Metanephros (tissue), 2 donors: ENCODE data around the gene RGPD6. TPM values are rescaled to one million over a fixed set of nuclear protein-coding genes. Genes with fewer than 3 reads are reported as not detected.

Experiments used
- small RNA-seq: library from RNA; depleted of rRNA; stranded (forward); fragments of <200 nt; gene quantifications from one replicate; pipeline ENCODE3, GENCODE V24; 2014; ENCODE audit warnings: low replicate concordance
- total RNA-seq: library from RNA; depleted of rRNA; stranded (reverse); fragments of >200 nt; gene quantifications from one replicate; pipeline ENCODE4 v1.2.3, GENCODE V29; 2014

RGPD6 gene
- 39.6 TPM for total RNA-seq

DNA sequence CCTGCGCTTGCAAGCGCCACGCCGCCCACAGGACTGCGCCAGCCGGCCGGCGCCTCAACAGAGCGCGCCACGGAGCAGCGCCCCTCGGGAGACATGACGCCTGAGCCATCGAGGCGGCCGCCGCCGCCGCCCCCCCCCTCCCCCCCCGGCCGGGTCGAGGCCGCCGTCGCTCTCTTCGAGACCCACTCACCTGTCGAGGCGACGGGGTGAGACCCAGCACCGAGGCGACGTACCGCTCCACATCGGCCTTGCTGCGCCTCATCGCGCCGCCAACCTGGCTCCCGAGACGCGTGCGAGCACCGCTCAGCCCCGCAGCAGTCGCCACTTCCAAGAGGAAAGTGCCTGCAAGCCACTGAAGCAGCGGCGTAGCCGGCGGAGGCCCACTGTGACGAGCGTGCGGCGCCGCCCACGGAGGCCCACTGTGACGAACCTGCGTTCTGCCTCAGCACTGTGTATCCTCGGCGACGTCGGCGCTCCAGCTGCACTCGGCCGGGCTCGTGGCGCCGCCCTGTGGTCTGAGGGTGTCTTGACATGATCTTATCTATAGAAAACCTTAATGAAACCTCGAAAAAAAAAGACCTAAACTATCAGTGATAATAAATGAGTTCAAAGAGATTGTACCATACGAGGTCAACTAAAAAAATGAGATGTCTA lies at the start of gene RGPD6:
TSS of gene RGPD6 (minus strand) at position 460 of the 654 bp plus-strand sequence. CDS start at position 262, 198 bp downstream.

DNA sequence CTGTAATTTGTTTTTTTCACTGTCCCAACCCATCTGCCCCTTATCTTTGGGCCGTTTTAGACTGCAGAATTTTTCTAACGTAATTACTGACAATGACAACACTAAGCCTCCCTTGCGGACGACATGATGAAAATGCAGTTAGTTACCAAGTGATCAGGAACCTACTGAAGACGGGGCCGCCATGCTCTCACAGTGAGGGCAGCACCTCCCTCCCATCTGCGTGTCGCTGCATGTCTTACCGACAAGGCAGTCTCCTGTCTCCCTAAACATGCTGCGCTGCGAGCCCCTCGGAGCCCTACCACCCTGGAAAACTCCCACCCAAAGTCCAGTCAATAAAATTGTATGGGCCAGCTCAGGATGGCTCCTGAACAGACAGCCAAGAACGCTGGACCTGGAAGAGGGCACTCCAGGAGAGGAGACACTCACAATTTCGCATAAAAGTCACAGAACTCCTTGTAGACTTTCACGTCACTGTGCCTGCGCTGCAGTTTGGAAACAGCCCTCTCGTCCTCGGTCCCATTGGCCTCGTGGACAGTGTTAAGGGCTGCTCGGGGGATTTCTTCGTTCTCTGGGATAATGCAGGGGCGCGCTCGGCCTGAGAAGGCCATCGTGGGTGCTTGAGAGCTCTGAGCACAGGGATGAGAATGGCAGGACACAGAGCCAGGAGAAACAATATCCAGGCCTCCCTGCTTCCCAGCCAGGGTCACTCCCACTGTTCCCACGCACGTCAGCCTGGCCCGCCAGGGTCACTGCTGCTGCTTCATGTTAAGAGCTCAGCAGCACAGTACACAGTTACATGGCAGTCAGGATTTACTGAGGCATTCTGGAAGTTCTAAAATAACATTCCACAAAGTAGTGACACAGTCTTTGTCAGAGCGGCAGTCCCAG lies 104.6 kb downstream of the RGPD6 start, which contains the start of gene LIMS4:
TSS of gene LIMS4 (minus strand) at position 646 of the 888 bp plus-strand sequence. CDS start at position 608, 38 bp downstream.

Small RNAs within 50 kb of the gene (small RNA-seq; reads per million reads assigned to genes)
- gene AC108938.1: not detected

Other genes with a start within 250 kb of the RGPD6 start
- 4.4 TPM for gene LIMS4, start 104.4 kb downstream of the RGPD6 start, total RNA-seq
- gene BUB1, start 100.8 kb upstream of the RGPD6 start, total RNA-seq: 20.3 TPM
- 0.99 TPM for gene ACOXL, start 155.4 kb upstream of the RGPD6 start, total RNA-seq